Cardiac septum (tissue), 1 donor: ENCODE data around the gene UBR3. TPM values are rescaled to one million over a fixed set of nuclear protein-coding genes. Genes with fewer than 3 reads are reported as not detected.
"Not testable (repeated sequence)": the region's sequence is repeated elsewhere in the genome, so short reads cannot be mapped to it uniquely, and the experiment has no call there.

Source experiments
- DNase-seq: peaks from one replicate; pipeline ENCODE4 v3.0.0-alpha.2; 2020; ENCODE audit warnings: low spot score
- intact Hi-C: fragments of 100-400 bp; cut with DNase I; formaldehyde crosslinking; loops from one replicate; pipeline ENCODE4 v1.14.0; 2022
- total RNA-seq: library from RNA; stranded (reverse); fragmentation: NEBNext Ultra II Directional; extraction: Animal tissue kit (Norgen Biotek cat#: 25700); gene quantifications from one replicate; pipeline ENCODE4 v1.2.1, GENCODE V29; 2021
- donor health status: DM: no; HTN: no; CAD: no.

UBR3 gene
- total RNA-seq, 1 donor from 2014 or later: 87.5 TPM

- intact Hi-C loops, DNase-seq: not testable (repeated sequence)
These were observed 28.3 kb downstream of the UBR3 start for GRCh38 chr2:169855281-169856258.

GRCh38 chr2:169859423-169859822, 32.2 kb downstream of the UBR3 start:
- intact Hi-C loops: no loop called here
- DNase-seq: no peak

GRCh38 chr2:169860149-169860548, 32.9 kb downstream of the UBR3 start:
- intact Hi-C loops: no loop called here

GRCh38 chr2:169862816-169863215, 35.6 kb downstream of the UBR3 start:
- intact Hi-C loops: no loop called here
- no peak for DNase-seq

More at GRCh38 chr2:169860149-169860548, 32.9 kb downstream of the UBR3 start:
- no peak for DNase-seq

GRCh38 chr2:169865492-169865891, 38.2 kb downstream of the UBR3 start:
- DNase-seq: no peak
- intact Hi-C loops: no loop called here

GRCh38 chr2:169866230-169866629, 39.0 kb downstream of the UBR3 start:
- DNase-seq, intact Hi-C loops: not testable (repeated sequence)

GRCh38 chr2:169867579-169867978, 40.3 kb downstream of the UBR3 start:
- DNase-seq: no peak
- intact Hi-C loops: no loop called here

GRCh38 chr2:169868951-169869350, 41.7 kb downstream of the UBR3 start:
- no peak for DNase-seq
- intact Hi-C loops: no loop called here

- intact Hi-C loops, DNase-seq: not testable (repeated sequence)
These were observed 44.1 kb downstream of the UBR3 start for GRCh38 chr2:169871369-169871768.

GRCh38 chr2:169871994-169872393, 44.7 kb downstream of the UBR3 start:
- DNase-seq: no peak
- intact Hi-C loops: no loop called here

GRCh38 chr2:169877398-169877797, 50.1 kb downstream of the UBR3 start:
- intact Hi-C loops: no loop called here
- DNase-seq: no peak

GRCh38 chr2:169887120-169887519, 59.9 kb downstream of the UBR3 start:
- no peak for DNase-seq
- intact Hi-C loops: no loop called here

- DNase-seq: no peak
- intact Hi-C loops: no loop called here
These were observed 64.5 kb downstream of the UBR3 start for GRCh38 chr2:169891593-169892298.

GRCh38 chr2:169892951-169893350, 65.7 kb downstream of the UBR3 start:
- intact Hi-C loops: no loop called here
- no peak for DNase-seq

GRCh38 chr2:169895294-169895985, 68.2 kb downstream of the UBR3 start:
- intact Hi-C loops: no loop called here
- no peak for DNase-seq

- no peak for DNase-seq
- intact Hi-C loops: no loop called here
These were observed 70.6 kb downstream of the UBR3 start for GRCh38 chr2:169897834-169898233.

- DNase-seq, intact Hi-C loops: not testable (repeated sequence)
These were observed 72.8 kb downstream of the UBR3 start for GRCh38 chr2:169900103-169900502.

- DNase-seq: no peak
- intact Hi-C loops: no loop called here
These were observed 73.4 kb downstream of the UBR3 start for GRCh38 chr2:169900686-169901085.

- intact Hi-C loops: no loop called here
- DNase-seq: no peak
These were observed 79.5 kb downstream of the UBR3 start for GRCh38 chr2:169906731-169907130.

- no peak for DNase-seq
- intact Hi-C loops: no loop called here
These were observed 82.1 kb downstream of the UBR3 start for GRCh38 chr2:169909376-169909775.
